ENCODE data around the gene KCNQ2.

The KCNQ2 gene

GRCh38 chr20:63371291-63371865 lies 101.1 kb downstream of the KCNQ2 start:
- DNase-seq (ENCODE audit: low read depth in 1 of 2, low spot score in 1 of 2) = no peak

GRCh38 chr20:63370618-63371187 lies 101.8 kb downstream of the KCNQ2 start:
- no peak for DNase-seq (ENCODE audit: low read depth in 1 of 2, low spot score in 1 of 2)

GRCh38 chr20:63369724-63370617 lies 102.5 kb downstream of the KCNQ2 start:
- DNase-seq (ENCODE audit: low read depth in 1 of 2, low spot score in 1 of 2) = no peak

GRCh38 chr20:63369024-63369530 lies 103.4 kb downstream of the KCNQ2 start:
- DNase-seq (ENCODE audit: low read depth in 1 of 2, low spot score in 1 of 2) = no peak

DNA sequence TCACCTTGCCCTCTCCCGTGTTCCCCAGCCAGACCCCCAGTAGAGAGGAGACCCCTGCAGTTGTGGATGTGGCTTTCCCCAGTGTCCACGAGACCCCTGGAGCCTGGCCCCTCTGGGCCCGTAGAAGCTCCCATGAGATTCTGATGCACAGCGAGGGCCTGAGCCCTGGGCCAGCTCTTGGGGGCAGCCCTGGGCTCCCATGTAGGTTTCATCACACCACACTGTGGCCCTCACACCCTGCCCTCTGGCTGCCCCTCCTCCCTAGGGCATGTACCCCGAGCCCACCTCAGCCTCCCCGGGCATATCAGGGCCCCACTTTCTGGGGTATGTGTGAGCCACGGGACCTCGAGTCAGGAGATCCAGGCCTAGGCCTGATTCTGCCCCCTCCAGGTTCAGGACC lies 104.3 kb downstream of the KCNQ2 start:
- no peak for DNase-seq (ENCODE audit: low read depth in 1 of 2, low spot score in 1 of 2)

- DNase-seq (ENCODE audit: low read depth in 1 of 2, low spot score in 1 of 2) = no peak
These were observed 104.9 kb downstream of the KCNQ2 start for GRCh38 chr20:63367446-63368055.

GRCh38 chr20:63366390-63367365 lies 105.8 kb downstream of the KCNQ2 start:
- no peak for DNase-seq (ENCODE audit: low read depth in 1 of 2, low spot score in 1 of 2)

- DNase-seq (ENCODE audit: low read depth in 1 of 2, low spot score in 1 of 2) = no peak
These were observed 106.7 kb downstream of the KCNQ2 start for GRCh38 chr20:63365601-63366389.

DNA sequence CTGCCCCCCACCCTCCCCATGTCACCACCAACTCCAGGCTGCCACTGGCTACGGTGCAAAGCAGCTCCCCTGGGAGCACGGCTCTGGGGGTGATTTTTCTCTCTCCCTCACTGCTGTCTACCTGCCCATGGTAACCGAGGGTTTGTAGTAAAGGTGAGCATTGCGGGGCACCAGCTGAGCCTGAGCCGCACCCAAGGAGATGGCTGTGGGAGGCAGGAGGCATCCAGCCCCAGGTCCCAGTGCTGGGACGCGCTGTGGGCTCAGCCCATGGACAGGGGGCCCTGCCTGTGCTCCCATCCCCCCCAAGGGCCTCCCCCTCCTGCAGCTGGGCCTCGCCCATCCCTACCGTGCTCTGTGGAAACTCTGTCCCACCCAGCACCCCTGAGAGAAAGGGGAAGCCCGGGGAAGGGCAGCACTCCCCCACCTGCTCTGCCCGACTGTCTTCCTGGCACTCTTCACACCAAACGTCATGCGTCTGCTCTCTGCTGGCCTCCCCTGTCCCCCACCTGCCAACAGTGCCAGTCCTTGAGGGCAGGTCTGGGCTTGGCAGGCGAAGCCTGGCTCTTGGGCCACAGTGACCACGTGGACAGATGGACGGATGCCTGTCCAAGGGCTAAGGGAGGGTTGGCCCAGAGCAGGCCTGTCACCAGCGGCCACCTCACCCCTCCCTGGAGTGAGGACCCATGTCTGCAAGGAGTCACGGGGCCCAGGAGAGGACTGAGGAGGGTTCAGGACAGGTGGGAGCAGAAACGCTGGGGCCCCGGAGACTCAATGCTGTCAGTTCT lies 107.5 kb downstream of the KCNQ2 start:
- DNase-seq (ENCODE audit: low read depth in 1 of 2, low spot score in 1 of 2) = no peak

- no peak for DNase-seq (ENCODE audit: low read depth in 1 of 2, low spot score in 1 of 2)
These were observed 108.4 kb downstream of the KCNQ2 start for GRCh38 chr20:63363981-63364561.

DNA sequence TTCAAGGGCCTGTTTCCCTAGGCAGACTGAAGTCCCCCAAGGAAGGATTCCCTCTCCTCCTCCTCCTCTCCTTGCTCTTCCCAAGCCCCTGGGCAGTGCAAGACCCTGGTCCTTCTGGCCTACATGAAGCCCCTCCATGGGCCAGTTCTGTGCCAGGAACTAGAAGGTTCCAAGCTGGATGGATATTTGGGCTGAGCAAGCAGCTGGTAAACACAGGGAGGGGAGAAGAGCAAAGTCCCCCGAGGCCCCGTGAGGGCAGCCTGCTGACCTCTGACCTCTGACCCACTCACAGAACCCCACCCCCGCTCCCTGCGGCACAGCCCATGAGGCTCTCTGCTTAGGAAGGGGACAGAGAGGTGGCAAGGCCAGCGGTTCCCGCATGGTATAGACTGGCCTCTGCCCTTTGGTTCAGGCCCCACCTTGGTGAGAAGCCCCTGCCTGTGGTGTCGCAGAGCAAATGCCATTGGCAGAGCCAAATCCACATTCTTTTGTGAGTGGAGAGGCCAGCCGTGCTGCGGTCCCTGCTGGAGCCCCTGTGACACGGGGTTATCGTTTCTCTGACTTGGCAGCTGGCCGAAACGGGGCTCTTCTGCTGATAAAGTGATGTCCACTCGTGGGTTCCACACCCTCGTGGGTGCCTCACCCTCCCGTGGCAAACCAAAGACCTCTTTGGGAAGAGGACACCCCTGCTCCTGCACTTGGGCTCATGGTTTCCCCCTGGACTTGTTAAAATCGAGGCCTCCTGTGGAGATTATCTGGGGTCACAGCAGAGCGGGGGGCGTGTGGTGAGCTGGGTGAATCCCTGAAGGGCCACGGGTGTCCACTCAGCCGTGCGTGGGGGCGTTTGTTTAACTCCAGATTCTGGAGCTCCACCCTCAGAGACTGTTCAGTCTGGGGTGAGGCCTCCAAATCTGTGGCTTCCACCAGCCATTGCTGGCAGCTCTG lies 109.2 kb downstream of the KCNQ2 start:
- DNase-seq (ENCODE audit: low read depth in 1 of 2, low spot score in 1 of 2) = no peak

DNA sequence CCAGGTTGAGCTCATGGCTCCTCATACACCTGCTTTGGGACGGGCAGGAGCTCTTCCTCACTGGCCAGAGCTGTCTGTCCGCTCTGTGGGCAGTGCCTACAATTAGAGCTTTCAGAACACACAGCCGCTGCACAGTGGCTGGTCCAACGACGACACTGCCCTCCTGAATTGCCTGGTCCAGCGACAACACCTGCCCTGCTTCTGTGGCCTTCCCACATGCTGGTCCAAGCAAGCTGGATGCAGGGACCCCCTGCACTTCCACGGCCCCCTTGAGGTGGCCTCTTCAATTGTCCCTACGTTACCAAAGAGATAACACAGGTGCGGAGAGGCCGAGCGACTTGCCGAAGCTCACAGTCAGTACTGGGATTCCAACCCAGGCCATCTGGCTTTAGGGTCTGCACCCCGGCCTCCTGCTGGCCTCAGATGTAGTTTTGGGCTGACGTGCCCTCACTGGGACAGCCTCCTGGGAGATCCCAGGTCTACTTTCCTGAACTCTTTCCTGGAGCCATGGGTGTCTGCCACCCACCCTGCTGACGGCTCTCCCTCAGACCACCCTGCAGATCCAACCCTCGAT lies 109.9 kb downstream of the KCNQ2 start:
- DNase-seq (ENCODE audit: low read depth in 1 of 2, low spot score in 1 of 2) = no peak

DNA sequence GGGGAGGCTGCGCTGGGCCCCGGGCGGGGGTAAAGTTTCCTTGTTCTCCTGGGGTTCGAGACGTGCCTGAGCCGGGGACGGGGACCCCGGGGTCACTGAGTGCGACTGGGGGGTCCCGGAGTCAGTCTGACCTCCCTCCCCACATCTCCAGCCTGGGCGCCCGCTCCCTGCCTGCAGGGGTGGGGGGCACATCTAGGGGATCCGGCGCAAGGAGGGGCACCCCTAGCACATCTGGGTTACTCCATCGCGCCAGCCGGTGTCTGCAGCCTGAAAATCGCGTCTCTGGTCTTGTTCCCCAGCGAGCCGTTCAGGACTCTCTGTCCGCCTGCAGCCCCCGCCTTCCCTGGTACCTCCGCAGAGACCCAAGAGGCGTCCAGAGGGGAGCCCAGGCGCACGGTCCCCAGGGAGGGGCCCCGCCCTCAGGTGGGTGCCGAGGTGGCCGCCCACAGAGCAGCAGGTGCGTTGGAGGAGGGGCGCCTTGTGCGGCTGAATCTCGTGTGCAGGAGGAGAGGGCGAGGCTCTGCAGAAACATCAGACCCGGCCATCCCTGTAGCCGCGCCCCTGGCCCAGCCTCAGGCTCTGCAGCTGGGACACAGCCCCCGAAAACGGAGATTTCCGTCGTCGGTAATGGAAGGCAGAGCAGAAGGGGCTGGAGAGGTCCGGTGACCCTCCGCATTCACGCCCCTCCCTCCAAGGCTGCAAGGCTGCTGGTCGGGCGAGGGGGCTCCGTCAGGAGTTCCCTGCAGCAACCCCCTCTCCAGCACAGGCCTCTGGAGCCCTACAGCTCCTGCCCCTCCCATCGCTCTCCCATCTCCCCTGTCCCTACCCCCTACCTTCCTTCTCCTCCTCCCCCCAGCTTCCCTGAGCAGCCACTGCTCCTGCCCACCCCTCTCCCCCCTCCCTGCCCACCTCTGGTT lies 110.7 kb downstream of the KCNQ2 start:
- no peak for DNase-seq (ENCODE audit: low read depth in 1 of 2, low spot score in 1 of 2)

GRCh38 chr20:63360850-63361518 lies 111.5 kb downstream of the KCNQ2 start, which contains the start of gene CHRNA4:
TSS of gene CHRNA4 (minus strand) at chr20:63361349. CDS start at chr20:63361165, 184 bp downstream.
- DNase-seq (ENCODE audit: low read depth in 1 of 2, low spot score in 1 of 2) = no peak
